Naive thymus-derived CD4-positive, alpha-beta T cell (primary cell): ENCODE measurements around the gene FAM161A. TPM values are rescaled to one million over a fixed set of nuclear protein-coding genes. Genes with fewer than 3 reads are reported as not detected.
"Not testable (repeated sequence)": the region's sequence is repeated elsewhere in the genome, so short reads cannot be mapped to it uniquely, and the experiment has no call there.

Experiments used
- ATAC-seq: fragments of 150-1000 bp; cut with Tn5 transposase; 2 replicates; pipeline ENCODE4 v1.10.0; 2021; ENCODE audit warnings: mild to moderate bottlenecking, moderate library complexity
- CTCF ChIA-PET: fragments of 350-600 bp; sonication (Branson Sonifier 250); formaldehyde crosslinking; loops from one replicate; lab custom pipeline; 2021; ENCODE audit warnings: antibody characterized with exemption; lab: Charles Lee
- POLR2A ChIA-PET: fragments of 350-600 bp; sonication (Branson Sonifier 250); formaldehyde crosslinking; loops from one replicate; lab custom pipeline; 2021; ENCODE audit warnings: antibody characterized with exemption, inconsistent platforms; lab: Charles Lee
- DNase-seq, 9 donors: peaks; one replicate each; pipeline versions ENCODE4 v3.0.0 to v3.0.0-alpha.2; 2020 to 2022; ENCODE audit warnings: mixed read lengths in 1 of 9
- H3K27ac ChIP-seq: one replicate; pipeline ENCODE4 v1.7.0; 2013; ENCODE audit warnings: mild to moderate bottlenecking, low read depth, low read length, moderate library complexity
- H3K27me3 ChIP-seq, 2 donors: one replicate each; pipeline ENCODE4 v1.7.0; 2013; ENCODE audit warnings: low read length in 2 of 2, mild to moderate bottlenecking in 2 of 2, moderate library complexity in 2 of 2; ENCODE audit not compliant: control insufficient read depth in 2 of 2, insufficient read depth in 2 of 2
- H3K36me3 ChIP-seq, 3 experiments: 1 replicate in 2 of 3; 2 replicates in 1 of 3; pipeline ENCODE4 v1.7.0; 2013; ENCODE audit warnings: low read length in 3 of 3, mild to moderate bottlenecking in 3 of 3, moderate library complexity in 1 of 3; ENCODE audit not compliant: insufficient read depth in 3 of 3, control insufficient read depth in 2 of 3
- H3K4me1 ChIP-seq, 2 donors: one replicate each; pipeline ENCODE4 v1.7.0; 2013; ENCODE audit warnings: low read length in 2 of 2, mild to moderate bottlenecking in 2 of 2, moderate library complexity in 1 of 2; ENCODE audit not compliant: control insufficient read depth in 2 of 2, insufficient read depth in 2 of 2
- H3K4me3 ChIP-seq: 2 replicates; pipeline ENCODE4 v1.7.0; 2013; ENCODE audit warnings: mild to moderate bottlenecking, low read length
- H3K9me3 ChIP-seq, 3 experiments: 1 replicate in 2 of 3; 2 replicates in 1 of 3; pipeline ENCODE4 v1.7.0; 2013; ENCODE audit warnings: low read length in 3 of 3; ENCODE audit not compliant: control insufficient read depth in 2 of 3
- H3K27ac Mint-ChIP-seq, 9 donors: one replicate each; pipeline ENCODE4 v1.8.0; 2020 to 2022; ENCODE audit warnings: mixed read lengths in 9 of 9, mild to moderate bottlenecking in 8 of 9, moderate library complexity in 5 of 9, inconsistent platforms in 2 of 9
- H3K27me3 Mint-ChIP-seq, 5 donors: one replicate each; pipeline ENCODE4 v1.8.0; 2021 to 2022; ENCODE audit warnings: mixed read lengths in 5 of 5, mild to moderate bottlenecking in 1 of 5
- H3K36me3 Mint-ChIP-seq, 5 donors: one replicate each; pipeline ENCODE4 v1.8.0; 2020 to 2022; ENCODE audit warnings: mixed read lengths in 5 of 5, mild to moderate bottlenecking in 3 of 5, inconsistent platforms in 1 of 5
- H3K4me1 Mint-ChIP-seq, 7 donors: one replicate each; pipeline ENCODE4 v1.8.0; 2020 to 2022; ENCODE audit warnings: mixed read lengths in 7 of 7, mild to moderate bottlenecking in 3 of 7, inconsistent platforms in 1 of 7
- H3K4me3 Mint-ChIP-seq, 10 donors: one replicate each; pipeline ENCODE4 v1.8.0; 2020 to 2022; ENCODE audit warnings: mild to moderate bottlenecking in 10 of 10, mixed read lengths in 10 of 10, moderate library complexity in 6 of 10, inconsistent platforms in 2 of 10
- H3K9me3 Mint-ChIP-seq, 11 donors: one replicate each; pipeline ENCODE4 v1.8.0; 2020 to 2022; ENCODE audit warnings: mixed read lengths in 11 of 11, mild to moderate bottlenecking in 4 of 11, inconsistent platforms in 1 of 11, moderate library complexity in 1 of 11
- intact Hi-C, 2 donors: fragments of 100-400 bp; cut with micrococcal nuclease; formaldehyde crosslinking; loops; one replicate each; pipeline ENCODE4 v1.15.1; 2023
- polyA plus RNA-seq, 2 donors: library from polyadenylated mRNA; unstranded; fragments of 300-500 nt; fragmentation: Illumina TruSeq; gene quantifications; one replicate each; pipeline ENCODE4 v1.2.3, GENCODE V29; 2021
- total RNA-seq, 6 experiments: library from RNA in 5 of 6; stranded (reverse) in 5 of 6; gene quantifications; 1 replicate in 5 of 6; 2 replicates in 1 of 6; pipeline ENCODE4 v1.2.3 and lab custom pipeline; 2021 to 2026

Gene FAM161A
- total and polyA plus RNA-seq, 7 experiments from 2014 or later, result 1.9 to 4.7 (median 2.1) TPM

GRCh38 chr2:61853086-61853846, 594 bp downstream of the FAM161A start:
- CTCF ChIA-PET, result interaction anchor here (0.9 kb wide), 1 partner anchor 718 kb away, joined by 3 read pairs; no protein-coding TSS in a partner anchor
- POLR2A ChIA-PET, result interaction anchor here (0.6 to 1.7 kb wide), 7 partner anchors 8 to 1736 kb away, joined by 3 to 9 read pairs (median 5); partner anchors contain the start of genes COMMD1, MDH1 and WDPCP
- H3K4me1 ChIP-seq, result peaks cover 4 to 6% of the 10 kb centered on the region in 2 donors

GRCh38 chr2:61851270-61851669, 2.6 kb downstream of the FAM161A start:
- DNase-seq, CTCF ChIA-PET, H3K27ac ChIP-seq, H3K36me3 Mint-ChIP-seq, H3K27me3 ChIP-seq, H3K4me3 ChIP-seq, POLR2A ChIA-PET, H3K4me3 Mint-ChIP-seq, H3K9me3 Mint-ChIP-seq, ATAC-seq, H3K27me3 Mint-ChIP-seq, H3K9me3 ChIP-seq, H3K27ac Mint-ChIP-seq, H3K36me3 ChIP-seq, H3K4me1 ChIP-seq: not testable (repeated sequence)
- peaks cover 10 to 24% (median 17%) of the 10 kb centered on the region in 7 donors for H3K4me1 Mint-ChIP-seq
- intact Hi-C loops, result loop anchor here (5.0 to 10.0 kb wide), 4 partner anchors 56 to 1094 kb away; partner anchors contain the start of genes COMMD1 (in 1 of the 2) and PAPOLG (in 1 of the 2)

More at GRCh38 chr2:61853086-61853846, 594 bp downstream of the FAM161A start:
- Histone ChIP-seq H3K27me3 (no peaks in the 10 kb centered on the region), H3K27ac (peak overlapping the region; percentile 77), H3K4me3 (peak overlapping the region; percentile 100), H3K36me3 (peaks cover 0 to 6% (median 0%) of the 10 kb centered on the region in 3 experiments), H3K9me3 (no peaks in the 10 kb centered on the region)
- Mint-ChIP-seq H3K36me3 (peaks cover 0 to 3% (median 0%) of the 10 kb centered on the region in 5 donors), H3K27me3 (no peaks in the 10 kb centered on the region), H3K27ac (peak overlapping the region; percentile 76 to 96 (median 92)), H3K4me1 (peaks cover 10 to 27% (median 17%) of the 10 kb centered on the region in 7 donors), H3K4me3 (peak overlapping the region; percentile 92 to 99 (median 96)), H3K9me3 (peaks cover 0 to 2% (median 0%) of the 10 kb centered on the region in 11 donors)
- peak; percentile 26 for ATAC-seq
- DNase-seq, result peak in 4 of 9 donors; percentile 0 to 7 (median 4)
- intact Hi-C loops, result loop anchor here (5.0 to 10.0 kb wide), 4 partner anchors 54 to 1096 kb away; partner anchors contain the start of genes COMMD1 (in 1 of the 2) and PAPOLG (in 1 of the 2)

GRCh38 chr2:61845320-61845719, 8.5 kb downstream of the FAM161A start:
- Histone ChIP-seq H3K27me3 (no peaks in the 10 kb centered on the region), H3K27ac (no peak overlapping the region), H3K4me1 (no peaks in the 10 kb centered on the region), H3K4me3 (no peak overlapping the region), H3K9me3 (no peaks in the 10 kb centered on the region), H3K36me3 (no peaks in the 10 kb centered on the region)
- Mint-ChIP-seq H3K27ac (no peak overlapping the region), H3K36me3 (peaks cover 0 to 15% (median 6%) of the 10 kb centered on the region in 5 donors), H3K9me3 (no peaks in the 10 kb centered on the region), H3K4me1 (peaks cover 0 to 6% (median 0%) of the 10 kb centered on the region in 7 donors), H3K27me3 (no peaks in the 10 kb centered on the region), H3K4me3 (no peak overlapping the region)
- ATAC-seq (no peak), DNase-seq (no peak)
- ChIA-PET CTCF (no interaction called here), POLR2A (interaction anchor here (0.9 to 1.5 kb wide), 2 partner anchors 9 kb away, joined by 3 to 5 read pairs; partner anchors contain the start of gene FAM161A)
- intact Hi-C loops, result no loop called here

DNA sequence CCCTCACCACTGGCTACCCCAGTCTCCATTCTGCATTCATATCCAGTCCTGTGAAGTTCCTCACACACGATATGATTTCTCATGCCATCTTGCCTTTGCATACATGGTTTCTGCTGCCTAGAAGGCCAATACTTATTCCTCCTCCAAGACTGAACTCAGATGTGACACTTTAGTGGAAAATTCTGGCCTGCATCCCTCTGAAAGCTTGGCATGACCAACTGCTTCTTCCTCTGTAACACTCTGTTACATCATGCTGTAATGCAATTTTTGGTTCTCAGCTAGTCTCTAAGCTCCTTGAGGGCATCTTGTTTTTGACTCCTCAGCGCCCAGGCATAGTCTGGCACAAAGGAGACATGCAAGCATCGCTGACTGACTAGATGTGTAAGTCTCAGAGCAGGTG, 12.6 kb downstream of the FAM161A start:
- intact Hi-C loops, result no loop called here
- H3K36me3 ChIP-seq, result no peaks in the 10 kb centered on the region
- peaks cover 0 to 20% (median 6%) of the 10 kb centered on the region in 5 donors for H3K36me3 Mint-ChIP-seq
- POLR2A ChIA-PET, result interaction anchor here (0.6 kb wide), 1 partner anchor 76 kb away, joined by 5 read pairs; no protein-coding TSS in a partner anchor
- no peaks in the 10 kb centered on the region for H3K9me3 Mint-ChIP-seq
- no peaks in the 10 kb centered on the region for H3K4me1 ChIP-seq
- no peaks in the 10 kb centered on the region for H3K27me3 ChIP-seq
- CTCF ChIA-PET, result interaction anchor here (0.6 kb wide), 1 partner anchor 325 kb away, joined by 3 read pairs; no protein-coding TSS in a partner anchor
- ATAC-seq (no peak), DNase-seq (no peak)
- H3K27me3 Mint-ChIP-seq, result no peaks in the 10 kb centered on the region
- no peak overlapping the region for H3K4me3 Mint-ChIP-seq
- H3K9me3 ChIP-seq, result no peaks in the 10 kb centered on the region
- H3K27ac Mint-ChIP-seq, result peak overlapping the region in 1 of 9 donors; percentile 16
- H3K4me3 ChIP-seq, result no peak overlapping the region
- peaks cover 0 to 6% (median 0%) of the 10 kb centered on the region in 7 donors for H3K4me1 Mint-ChIP-seq
- no peak overlapping the region for H3K27ac ChIP-seq

DNA sequence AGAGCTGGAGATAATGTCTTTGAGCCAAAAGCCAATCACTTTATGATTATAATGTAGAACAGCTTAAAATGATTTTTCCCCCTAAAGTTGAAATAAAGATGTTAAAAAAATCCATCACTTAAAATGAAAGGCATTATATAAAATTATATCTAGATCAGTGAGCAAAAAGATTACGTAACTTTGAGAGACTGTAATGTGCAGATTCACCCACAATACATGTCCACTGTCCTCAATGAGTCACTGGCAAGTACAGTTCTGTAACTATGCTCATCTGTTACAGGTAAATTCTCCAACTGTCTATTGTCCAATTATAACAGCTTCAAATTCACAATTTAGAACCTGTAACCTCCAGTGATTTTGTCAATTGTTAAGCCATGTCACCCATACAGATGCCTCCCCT, 19.0 kb downstream of the FAM161A start:
- H3K9me3 Mint-ChIP-seq, result peaks cover 0 to 3% (median 0%) of the 10 kb centered on the region in 11 donors
- Histone ChIP-seq H3K27me3 (no peaks in the 10 kb centered on the region), H3K27ac (no peak overlapping the region), H3K4me1 (no peaks in the 10 kb centered on the region), H3K36me3 (no peaks in the 10 kb centered on the region), H3K9me3 (no peaks in the 10 kb centered on the region), H3K4me3 (no peak overlapping the region)
- CTCF ChIA-PET, result no interaction called here
- intact Hi-C loops, result no loop called here
- ATAC-seq (no peak), DNase-seq (no peak)
- no peaks in the 10 kb centered on the region for H3K27me3 Mint-ChIP-seq
- H3K27ac Mint-ChIP-seq, result no peak overlapping the region
- H3K4me1 Mint-ChIP-seq, result no peaks in the 10 kb centered on the region
- POLR2A ChIA-PET, result no interaction called here
- H3K36me3 Mint-ChIP-seq, result peaks cover 3 to 21% (median 6%) of the 10 kb centered on the region in 5 donors
- no peak overlapping the region for H3K4me3 Mint-ChIP-seq

- no peak for ATAC-seq
- POLR2A ChIA-PET, result interaction anchor here (0.6 kb wide), 1 partner anchor 1218 kb away, joined by 3 read pairs; no protein-coding TSS in a partner anchor
Observed at GRCh38 chr2:61833971-61834370, 19.9 kb downstream of the FAM161A start.

More at GRCh38 chr2:61833971-61834370, 19.9 kb downstream of the FAM161A start:
- H3K27ac ChIP-seq, result no peak overlapping the region
- no peaks in the 10 kb centered on the region for H3K27me3 Mint-ChIP-seq
- H3K9me3 Mint-ChIP-seq, result peaks cover 0 to 3% (median 0%) of the 10 kb centered on the region in 11 donors
- no peak overlapping the region for H3K4me3 ChIP-seq
- H3K36me3 ChIP-seq, result no peaks in the 10 kb centered on the region
- no peaks in the 10 kb centered on the region for H3K4me1 Mint-ChIP-seq
- DNase-seq, result no peak
- no peak overlapping the region for H3K27ac Mint-ChIP-seq
- no peaks in the 10 kb centered on the region for H3K27me3 ChIP-seq
- intact Hi-C loops, result no loop called here
- no peaks in the 10 kb centered on the region for H3K9me3 ChIP-seq
- CTCF ChIA-PET, result no interaction called here
- H3K4me3 Mint-ChIP-seq, result no peak overlapping the region
- H3K4me1 ChIP-seq, result no peaks in the 10 kb centered on the region
- H3K36me3 Mint-ChIP-seq, result peaks cover 3 to 21% (median 6%) of the 10 kb centered on the region in 5 donors
